ENCODE results near the gene CADPS2.

CADPS2 gene

GRCh38 chr7:122901250-122901649 lies 15.0 kb upstream of the CADPS2 start:
- POLR2A ChIA-PET (ENCODE audit: low non-redundant PET), result no interaction called here
- no peak for DNase-seq (ENCODE audit: low spot score)
- TF ChIP-seq CTCF (conservative IDR thresholded peaks at IDR 0.05; ENCODE audit: low read depth), result no peak
- H3K27ac ChIP-seq, result no peak overlapping the region
- CTCF ChIA-PET, result interaction anchor here (0.6 kb wide), 1 partner anchor 46 kb away, joined by 3 read pairs; no protein-coding TSS in a partner anchor

GRCh38 chr7:122896509-122896908 lies 10.2 kb upstream of the CADPS2 start:
- POLR2A ChIA-PET (ENCODE audit: low non-redundant PET), result no interaction called here
- H3K27ac ChIP-seq, result no peak overlapping the region
- TF ChIP-seq CTCF (conservative IDR thresholded peaks at IDR 0.05; ENCODE audit: low read depth), result no peak; the same call in 1 of the 2 replicates
- DNase-seq (ENCODE audit: low spot score), result no peak
- CTCF ChIA-PET, result no interaction called here

GRCh38 chr7:122893486-122893885 lies 7.2 kb upstream of the CADPS2 start:
- DNase-seq (ENCODE audit: low spot score), result no peak
- CTCF ChIA-PET, result no interaction called here
- TF ChIP-seq CTCF (conservative IDR thresholded peaks at IDR 0.05; ENCODE audit: low read depth), result no peak
- H3K27ac ChIP-seq, result no peak overlapping the region
- POLR2A ChIA-PET (ENCODE audit: low non-redundant PET), result no interaction called here

- no peak overlapping the region for H3K27ac ChIP-seq
- CTCF ChIA-PET, result no interaction called here
- no peak for DNase-seq (ENCODE audit: low spot score)
- POLR2A ChIA-PET (ENCODE audit: low non-redundant PET), result no interaction called here
- TF ChIP-seq CTCF (conservative IDR thresholded peaks at IDR 0.05; ENCODE audit: low read depth), result no peak
Observed at GRCh38 chr7:122889116-122889515, 2.9 kb upstream of the CADPS2 start.

- CTCF ChIA-PET, result no interaction called here
- POLR2A ChIA-PET (ENCODE audit: low non-redundant PET), result no interaction called here
- H3K27ac ChIP-seq, result no peak overlapping the region
- no peak for DNase-seq (ENCODE audit: low spot score)
- no peak for TF ChIP-seq CTCF (conservative IDR thresholded peaks at IDR 0.05; ENCODE audit: low read depth)
Observed at GRCh38 chr7:122887848-122888247, 1.6 kb upstream of the CADPS2 start.

- no peak for TF ChIP-seq CTCF (conservative IDR thresholded peaks at IDR 0.05; ENCODE audit: low read depth)
- POLR2A ChIA-PET (ENCODE audit: low non-redundant PET), result no interaction called here
- H3K27ac ChIP-seq, result no peak overlapping the region
- CTCF ChIA-PET, result no interaction called here
- peak; percentile 3 for DNase-seq (ENCODE audit: low spot score)
Observed at GRCh38 chr7:122887198-122887597, 938 bp upstream of the CADPS2 start.
